Activated CD8-positive, alpha-beta memory T cell treated with anti-CD3 and anti-CD28 coated beads for 1 hour (primary cell): ENCODE results near the gene ZNF330.
"Not testable (repeated sequence)": the region's sequence is repeated elsewhere in the genome, so short reads cannot be mapped to it uniquely, and the experiment has no call there.

Experiments
- DNase-seq, 2 donors: peaks; one replicate each; pipeline ENCODE4 v3.0.0-alpha.2; 2020; ENCODE audit warnings: low read depth in 1 of 2; ENCODE audit errors: extremely low read depth in 1 of 2

Gene ZNF330

GRCh38 chr4:141220691-141221659 lies at the start of gene ZNF330:
Gene ZNF330 (plus strand): TSS chr4:141220895. CDS start chr4:141222372, 1,477 bp downstream.
- peak; percentile 66 to 87 for DNase-seq

DNA sequence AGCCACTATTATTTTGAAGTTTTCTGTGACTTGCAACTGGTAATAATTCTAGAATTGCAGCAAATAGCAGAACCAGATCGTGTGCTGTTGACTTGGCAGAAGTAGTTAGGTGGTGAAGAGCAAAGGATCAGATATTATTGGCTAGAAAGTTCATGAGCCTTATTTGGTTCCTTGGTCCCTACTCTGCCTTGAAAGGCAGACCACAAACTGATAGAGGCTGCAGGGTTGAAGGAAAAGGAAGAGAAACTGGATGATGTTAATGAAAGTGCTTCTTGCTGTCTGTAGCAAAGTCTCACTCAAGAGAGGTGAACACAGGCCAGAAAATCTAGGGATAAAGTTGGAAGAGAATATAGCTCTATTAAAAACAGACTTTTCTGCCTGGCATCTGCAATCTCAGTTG lies 46.2 kb upstream of the ZNF330 start:
- no peak for DNase-seq

DNA sequence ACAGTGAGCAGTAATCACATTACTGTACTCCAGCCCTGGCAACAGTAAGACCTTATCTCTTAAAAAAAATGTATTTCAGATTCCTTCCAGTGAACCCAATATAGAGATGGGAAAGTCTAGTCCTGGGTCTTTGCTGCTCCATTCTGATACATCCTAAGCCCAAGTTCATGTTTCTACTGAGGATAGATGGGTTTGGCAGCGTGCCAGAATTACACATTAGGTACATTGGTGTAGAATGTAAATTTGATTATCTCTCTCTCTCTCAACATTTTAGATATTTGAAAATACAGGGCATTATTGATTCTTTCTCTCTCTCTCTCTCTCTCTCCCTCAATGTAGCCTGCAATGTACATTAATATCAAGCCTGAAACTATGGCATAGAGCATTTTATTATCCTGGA lies 43.5 kb upstream of the ZNF330 start:
- DNase-seq, result no peak

GRCh38 chr4:141179474-141180373 lies 41.0 kb upstream of the ZNF330 start:
- no peak for DNase-seq

GRCh38 chr4:141180991-141181761 lies 39.5 kb upstream of the ZNF330 start:
- no peak for DNase-seq

DNA sequence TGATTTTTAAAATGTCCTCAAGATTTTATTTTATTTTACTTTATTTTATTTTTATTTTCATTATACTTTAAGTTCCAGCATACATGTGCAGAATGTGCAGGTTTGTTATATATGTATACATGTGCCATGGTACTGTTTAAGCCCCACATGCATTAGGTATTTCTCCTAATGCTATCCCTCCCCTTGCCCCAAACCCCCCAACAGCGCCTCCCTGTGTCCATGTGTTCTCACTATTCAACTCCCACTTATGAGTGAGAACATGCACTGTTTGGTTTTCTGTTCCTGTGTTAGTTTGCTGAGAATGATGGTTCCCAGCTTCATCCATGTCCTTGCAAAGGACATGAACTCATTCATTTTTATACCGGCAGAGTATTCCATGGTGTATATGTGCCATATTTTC lies 37.2 kb upstream of the ZNF330 start:
- DNase-seq, result not testable (repeated sequence)

- DNase-seq, result no peak
These were observed 28.1 kb upstream of the ZNF330 start for GRCh38 chr4:141192564-141192963.

- no peak for DNase-seq
These were observed 27.1 kb upstream of the ZNF330 start for GRCh38 chr4:141193516-141194034.

DNA sequence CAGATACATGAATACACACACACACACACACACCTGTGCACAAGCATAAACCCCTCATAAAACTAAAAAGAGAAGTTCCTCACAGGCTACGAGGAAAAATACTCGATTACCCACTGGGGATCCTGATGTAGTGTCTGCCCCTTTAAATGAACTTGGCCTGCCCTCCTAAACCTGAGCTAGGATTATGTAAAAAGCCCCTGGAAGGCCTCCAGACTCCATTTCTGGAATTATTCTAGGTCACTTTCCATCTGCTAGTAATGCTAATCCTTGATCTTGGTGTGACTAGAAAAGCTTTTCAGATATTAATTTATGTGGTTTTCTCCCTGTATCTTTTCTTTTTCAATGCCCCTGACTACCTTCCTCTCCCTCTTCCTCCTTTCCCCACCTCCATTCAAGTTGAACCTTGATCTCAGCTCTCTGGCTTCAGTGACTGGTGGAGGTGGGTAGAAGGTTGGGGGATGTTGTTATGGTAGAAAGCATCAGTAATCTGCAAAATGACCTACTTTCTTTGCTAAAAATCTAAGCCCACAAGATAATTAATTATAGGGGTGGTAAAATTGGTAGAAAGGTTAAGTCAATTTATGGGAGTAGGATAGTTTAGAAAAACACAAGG lies 25.5 kb upstream of the ZNF330 start:
- DNase-seq, result no peak

DNA sequence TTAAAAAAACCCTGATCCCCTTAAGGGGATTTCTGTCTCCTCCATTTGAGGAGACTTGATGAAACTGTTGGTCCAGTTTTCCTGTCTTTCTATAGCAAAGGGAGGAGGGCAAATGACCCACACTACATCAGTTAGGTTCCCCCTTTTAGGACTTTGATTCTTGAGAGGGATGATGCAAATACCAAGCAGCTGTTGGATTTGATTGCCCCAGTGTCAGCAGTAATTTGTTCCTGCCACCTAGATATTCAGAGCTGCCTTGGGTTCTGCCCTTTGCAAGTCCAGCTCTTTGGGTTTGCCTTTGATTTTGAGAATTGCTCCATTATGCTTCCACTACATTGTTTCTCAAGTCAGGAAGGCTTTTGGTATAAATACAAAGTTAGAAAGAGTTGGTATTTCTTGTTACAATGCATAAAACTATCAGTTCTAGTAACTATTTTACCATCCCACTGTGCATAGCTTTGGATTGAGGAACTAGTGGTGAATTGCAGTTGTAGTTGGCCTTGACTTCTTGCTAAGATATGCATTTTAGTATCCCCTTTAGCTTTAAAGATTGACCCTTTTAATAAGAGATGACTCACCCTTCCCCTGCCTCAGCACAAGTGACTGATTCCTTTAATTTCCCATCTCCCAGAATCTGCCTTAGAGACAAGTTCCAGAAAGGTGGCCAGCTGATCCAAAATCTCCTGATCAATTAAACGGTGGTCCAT lies 24.3 kb upstream of the ZNF330 start:
- no peak for DNase-seq

DNA sequence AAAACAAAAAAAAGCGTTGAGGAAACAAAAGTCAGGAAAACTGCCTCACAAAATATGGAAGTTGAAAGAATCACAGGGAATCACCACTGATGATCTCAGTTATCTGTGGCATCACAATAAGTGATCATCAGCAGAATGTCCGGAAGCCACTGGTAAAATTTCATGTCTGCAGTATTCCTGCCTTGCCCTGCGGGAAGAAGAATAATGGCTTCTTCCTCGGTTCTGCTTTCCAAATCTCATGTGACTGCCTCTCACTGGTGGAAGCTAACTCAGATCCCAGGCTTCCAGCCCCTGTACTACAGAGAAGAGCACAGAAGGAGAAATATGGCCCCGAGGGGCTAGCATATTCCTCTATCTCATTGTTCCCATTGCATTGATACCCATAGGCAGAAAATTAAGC lies 12.7 kb upstream of the ZNF330 start:
- DNase-seq, result no peak

DNA sequence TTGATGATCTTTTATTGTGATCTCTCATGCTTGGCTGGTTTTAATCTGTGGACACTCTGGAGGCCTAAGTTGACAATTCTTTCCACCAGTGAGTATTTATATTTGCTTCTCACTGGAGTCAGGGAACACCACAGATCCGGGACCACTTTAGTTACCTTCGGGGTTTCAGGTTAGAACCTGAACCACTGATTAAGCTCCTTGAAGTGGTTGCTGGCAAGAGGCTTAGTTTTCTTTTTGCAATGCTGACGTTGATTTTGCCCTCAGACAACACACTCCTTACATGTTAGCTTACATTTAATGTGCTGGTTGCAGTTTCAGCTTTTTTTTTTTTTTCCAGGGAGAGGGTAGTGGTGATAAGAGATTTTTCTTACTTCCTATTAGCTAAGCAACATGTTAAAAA lies 10.5 kb upstream of the ZNF330 start:
- no peak for DNase-seq

DNA sequence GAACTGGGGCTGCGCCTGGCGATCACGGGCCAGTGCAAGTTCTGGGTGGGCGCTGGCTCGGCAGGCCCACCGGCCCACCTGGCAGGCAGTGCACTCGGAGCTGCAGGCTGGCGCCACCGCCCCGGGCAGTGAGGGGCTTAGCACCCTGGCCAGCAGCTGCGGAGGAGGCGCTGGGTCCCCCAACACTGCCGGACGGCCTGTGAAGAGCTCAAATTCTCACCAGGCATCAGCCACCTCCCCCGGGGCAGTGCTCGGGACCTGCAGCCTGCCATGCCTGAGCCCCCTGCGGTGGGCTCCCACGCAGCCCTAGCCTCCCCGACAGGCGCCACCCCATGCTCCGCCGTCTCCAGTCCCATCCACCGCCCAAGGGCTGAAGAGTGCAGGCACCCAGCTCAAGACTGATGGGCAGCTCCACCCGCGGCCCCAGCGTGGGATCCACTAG lies 7.1 kb upstream of the ZNF330 start:
- no peak for DNase-seq

GRCh38 chr4:141215030-141215429 lies 5.7 kb upstream of the ZNF330 start:
- DNase-seq, result no peak

DNA sequence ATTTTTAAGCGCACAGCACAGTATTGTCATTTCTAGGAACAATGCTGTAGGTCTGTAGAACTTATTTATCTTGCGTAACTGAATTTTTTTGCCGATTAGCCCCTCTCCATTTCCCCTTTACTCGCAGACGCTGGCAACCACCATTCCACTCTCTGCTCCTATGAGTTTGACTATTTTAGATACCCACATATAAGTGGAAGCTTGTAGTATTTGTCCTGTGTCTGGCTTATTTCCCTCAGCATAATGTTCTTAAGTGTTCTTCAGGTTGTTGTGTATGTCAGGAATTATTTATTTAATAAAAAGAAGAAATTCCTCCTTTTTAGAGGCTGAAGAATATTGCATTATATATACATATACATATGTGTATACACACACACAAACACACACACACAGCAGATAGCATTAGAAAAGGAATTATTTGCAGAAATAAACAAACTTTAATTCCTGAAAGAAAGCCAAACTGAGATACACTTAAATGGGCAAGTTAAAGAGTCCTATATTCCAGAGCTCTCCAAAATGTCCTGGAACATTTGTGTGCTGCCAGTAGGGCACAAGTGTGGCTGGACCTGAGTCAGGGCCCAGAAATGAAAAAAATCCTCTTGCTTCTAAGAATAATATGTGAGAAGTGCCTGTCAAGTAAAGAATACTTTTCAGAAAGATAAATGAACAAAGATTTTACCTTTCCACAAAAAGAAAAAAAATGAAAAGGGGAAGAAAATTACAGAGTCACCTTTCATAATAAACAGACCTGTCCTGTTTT lies 4.5 kb upstream of the ZNF330 start:
- DNase-seq, result no peak

DNA sequence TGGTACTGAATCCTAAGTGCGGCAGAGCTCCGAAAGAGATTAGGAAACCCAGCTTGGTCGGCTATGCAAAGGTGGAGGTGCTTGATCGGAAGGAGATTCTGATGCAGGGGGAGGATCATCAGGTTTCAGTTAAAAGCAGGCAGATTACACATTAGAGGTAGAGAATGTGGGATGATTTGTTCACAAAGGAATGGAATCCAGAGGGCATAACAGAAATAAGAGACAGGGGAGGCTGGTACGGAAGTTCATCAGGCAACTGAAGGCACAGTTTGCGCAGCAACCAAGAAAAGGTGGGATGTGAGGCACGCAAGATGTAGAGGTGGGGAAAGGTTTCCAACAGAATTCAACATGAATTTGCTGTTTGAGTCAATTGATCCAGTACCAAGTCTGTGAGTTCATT lies 424 bp upstream of the ZNF330 start:
- DNase-seq, result no peak

DNA sequence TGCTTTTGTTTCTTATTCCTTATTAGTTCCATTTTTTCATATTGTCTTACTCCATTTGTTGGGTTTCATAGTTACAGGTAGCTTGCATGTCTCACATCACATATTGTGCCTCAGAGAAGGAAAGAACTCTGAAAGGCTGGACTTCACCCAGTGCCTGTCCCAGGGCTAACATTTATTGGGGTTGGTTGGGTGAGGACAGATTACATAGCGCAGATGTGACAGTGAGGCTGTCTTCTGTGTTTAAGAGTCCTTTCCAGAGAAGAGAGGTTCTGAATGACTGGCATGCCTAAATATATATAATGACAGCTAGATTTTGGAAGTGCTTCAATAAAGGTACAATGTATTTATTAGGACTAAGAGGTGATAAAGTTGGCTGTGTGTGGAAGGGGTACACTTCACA lies 2.7 kb downstream of the ZNF330 start:
- DNase-seq, result no peak

DNA sequence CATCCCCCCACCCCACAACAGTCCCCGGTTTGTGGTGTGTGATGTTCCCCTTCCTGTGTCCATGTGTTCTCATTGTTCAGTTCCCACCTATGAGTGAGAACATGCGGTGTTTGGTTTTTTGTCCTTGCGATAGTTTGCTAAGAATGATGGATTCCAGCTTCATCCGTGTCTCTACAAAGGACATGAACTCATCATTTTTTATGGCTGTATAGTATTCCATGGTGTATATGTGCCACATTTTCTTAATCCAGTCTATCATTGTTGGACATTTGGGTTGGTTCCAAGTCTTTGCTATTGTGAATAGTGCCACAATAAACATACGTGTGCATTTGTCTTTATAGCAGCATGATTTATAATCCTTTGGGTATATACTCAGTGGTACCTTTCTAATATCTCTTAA lies 6.6 kb downstream of the ZNF330 start:
- DNase-seq, result not testable (repeated sequence)
